Activated CD4-positive, alpha-beta T cell treated with anti-CD3 and anti-CD28 coated beads, Interleukin-2, Interleukin-4, amounts not matched to agents 100 ng/mL and 50 ng/mL, durations not matched to agents 16 hours and 8 hours (primary cell): ENCODE data around the gene SLF2.

ENCODE experiments used
- DNase-seq: peaks from one replicate; pipeline ENCODE4 v3.0.0-alpha.2; 2020; ENCODE audit warnings: low spot score

Gene SLF2

DNA sequence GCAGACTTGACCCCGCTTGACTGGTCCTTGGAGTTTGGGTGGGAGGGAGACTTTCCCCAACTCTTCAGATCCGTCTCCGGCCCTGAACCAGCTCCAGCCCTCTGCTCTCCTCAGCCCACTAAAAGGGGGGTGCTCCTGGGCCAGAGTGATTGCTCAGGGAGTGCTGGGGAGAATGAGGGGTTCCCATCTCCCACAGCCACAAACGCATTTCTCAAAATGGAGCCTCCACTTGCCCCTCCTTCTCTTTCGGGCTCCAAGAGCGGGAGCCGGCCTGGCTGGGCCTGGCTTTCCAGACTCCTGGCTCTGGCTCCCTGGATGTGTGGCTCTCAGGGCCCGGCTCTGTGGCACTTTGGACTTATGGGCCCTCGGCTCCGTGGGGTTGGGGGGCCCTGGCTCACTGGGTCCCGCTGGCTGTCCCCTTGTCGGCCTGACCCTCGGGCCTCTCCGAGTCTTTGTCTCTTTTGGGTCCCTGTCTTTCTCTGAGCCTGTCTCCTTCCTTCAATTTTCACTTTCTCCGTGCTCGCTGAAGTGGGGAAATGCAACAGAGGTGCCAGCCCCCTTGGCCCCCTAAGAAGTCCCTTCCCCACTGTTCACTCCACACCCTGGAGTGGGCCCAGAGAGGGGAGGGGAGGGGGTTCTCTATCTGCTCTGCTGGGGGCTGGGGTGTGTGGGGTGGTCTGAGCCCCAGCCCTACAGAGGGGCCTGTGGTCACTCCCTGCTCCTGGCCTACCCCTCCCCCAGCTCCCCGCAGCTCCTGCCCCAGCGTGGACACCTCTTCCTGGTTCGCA, 87.6 kb downstream of the SLF2 start:
- no peak for DNase-seq

DNA sequence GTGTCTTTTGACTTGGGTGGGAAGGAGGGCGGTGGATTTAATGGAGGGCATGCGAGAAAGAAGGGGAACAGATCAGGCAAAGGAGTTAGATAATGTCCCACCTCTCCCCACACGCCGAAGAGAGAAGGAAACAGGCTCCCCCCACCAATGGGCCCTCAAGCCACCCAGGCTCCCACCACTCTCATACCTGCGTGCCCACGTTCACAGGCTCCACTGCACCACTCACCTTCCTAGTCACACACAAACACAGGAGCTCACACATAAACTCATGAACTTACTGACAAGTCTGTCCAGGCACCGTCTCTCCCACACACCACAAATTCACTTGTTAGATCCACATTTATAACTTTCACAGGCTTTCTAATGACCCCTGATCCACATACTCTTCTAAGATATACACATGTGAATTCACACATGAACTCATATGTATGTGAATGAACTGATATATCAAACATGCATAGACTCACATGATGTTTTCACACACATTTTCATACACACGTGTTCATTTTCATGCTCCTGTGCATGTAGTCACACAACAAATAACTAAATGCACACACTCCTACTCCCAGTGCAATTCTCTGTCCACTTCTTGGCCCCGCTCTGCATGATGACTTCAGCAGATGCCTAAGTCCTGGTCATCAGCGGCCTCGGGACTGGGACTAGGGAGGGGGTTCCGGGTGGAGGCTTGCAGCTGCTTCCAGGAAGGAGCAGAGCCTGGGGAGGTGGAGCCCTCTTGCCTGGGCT, 88.3 kb downstream of the SLF2 start:
- no peak for DNase-seq

DNA sequence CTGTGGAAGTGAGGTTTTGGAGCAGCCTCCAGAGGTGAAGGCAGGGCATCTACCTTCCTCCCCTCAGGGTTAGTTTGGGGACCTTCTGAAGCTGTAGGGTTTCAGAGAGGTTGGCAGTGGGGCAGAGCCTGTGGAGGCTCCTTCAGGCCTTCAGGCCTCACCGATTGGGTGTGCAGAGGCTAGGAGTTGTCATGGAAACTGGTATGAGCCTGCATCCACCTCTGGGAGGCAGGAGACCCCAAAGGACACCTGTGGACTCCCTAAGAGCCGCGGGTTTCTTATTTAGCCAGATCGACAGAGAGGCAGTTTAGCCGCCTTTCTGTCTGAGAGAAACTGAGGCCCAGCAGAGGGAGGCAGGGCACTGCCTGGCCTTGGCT, 88.9 kb downstream of the SLF2 start:
- DNase-seq: no peak

DNA sequence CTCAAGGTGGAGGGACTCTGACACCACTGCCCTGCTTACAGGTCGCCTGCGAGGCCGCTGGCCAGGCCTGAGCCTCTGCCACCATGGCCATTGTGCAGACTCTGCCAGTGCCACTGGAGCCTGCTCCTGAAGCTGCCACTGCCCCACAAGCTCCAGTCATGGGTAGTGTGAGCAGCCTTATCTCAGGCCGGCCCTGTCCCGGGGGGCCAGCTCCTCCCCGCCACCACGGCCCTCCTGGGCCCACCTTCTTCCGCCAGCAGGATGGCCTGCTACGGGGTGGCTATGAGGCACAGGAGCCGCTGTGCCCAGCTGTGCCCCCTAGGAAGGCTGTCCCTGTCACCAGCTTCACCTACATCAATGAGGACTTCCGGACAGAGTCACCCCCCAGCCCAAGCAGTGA, 89.7 kb downstream of the SLF2 start:
- DNase-seq: no peak

DNA sequence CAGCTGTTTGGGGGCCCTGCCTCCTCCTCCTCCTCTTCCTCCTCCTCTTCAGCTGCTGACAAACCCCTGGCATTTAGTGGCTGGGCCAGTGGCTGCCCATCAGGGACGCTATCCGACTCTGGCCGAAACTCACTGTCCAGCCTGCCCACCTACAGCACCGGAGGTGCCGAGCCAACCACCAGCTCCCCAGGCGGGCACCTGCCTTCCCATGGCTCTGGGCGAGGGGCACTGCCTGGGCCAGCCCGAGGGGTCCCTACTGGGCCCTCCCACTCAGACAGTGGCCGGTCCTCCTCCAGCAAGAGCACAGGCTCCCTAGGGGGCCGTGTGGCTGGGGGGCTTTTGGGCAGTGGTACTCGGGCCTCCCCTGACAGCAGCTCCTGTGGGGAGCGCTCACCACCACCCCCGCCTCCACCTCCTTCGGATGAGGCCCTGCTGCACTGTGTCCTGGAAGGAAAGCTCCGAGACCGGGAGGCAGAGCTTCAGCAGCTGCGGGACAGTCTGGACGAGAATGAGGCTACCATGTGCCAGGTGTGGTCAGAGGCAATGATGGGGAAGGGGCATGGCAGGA, 91.0 kb downstream of the SLF2 start:
- DNase-seq: no peak

DNA sequence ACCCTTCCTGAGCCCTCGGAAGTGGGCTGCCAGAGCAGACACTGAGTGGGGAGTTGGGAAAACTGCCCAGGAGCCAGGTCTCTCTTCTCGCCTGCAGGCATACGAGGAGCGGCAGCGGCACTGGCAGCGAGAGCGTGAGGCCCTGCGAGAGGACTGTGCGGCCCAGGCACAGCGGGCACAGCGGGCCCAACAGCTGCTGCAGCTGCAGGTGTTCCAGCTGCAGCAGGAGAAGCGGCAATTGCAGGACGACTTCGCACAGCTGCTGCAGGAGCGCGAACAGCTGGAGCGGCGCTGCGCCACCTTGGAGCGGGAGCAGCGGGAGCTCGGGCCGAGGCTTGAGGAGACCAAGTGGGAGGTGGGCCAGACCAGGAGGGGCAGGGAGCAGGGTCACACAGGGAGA, 92.6 kb downstream of the SLF2 start:
- no peak for DNase-seq

DNA sequence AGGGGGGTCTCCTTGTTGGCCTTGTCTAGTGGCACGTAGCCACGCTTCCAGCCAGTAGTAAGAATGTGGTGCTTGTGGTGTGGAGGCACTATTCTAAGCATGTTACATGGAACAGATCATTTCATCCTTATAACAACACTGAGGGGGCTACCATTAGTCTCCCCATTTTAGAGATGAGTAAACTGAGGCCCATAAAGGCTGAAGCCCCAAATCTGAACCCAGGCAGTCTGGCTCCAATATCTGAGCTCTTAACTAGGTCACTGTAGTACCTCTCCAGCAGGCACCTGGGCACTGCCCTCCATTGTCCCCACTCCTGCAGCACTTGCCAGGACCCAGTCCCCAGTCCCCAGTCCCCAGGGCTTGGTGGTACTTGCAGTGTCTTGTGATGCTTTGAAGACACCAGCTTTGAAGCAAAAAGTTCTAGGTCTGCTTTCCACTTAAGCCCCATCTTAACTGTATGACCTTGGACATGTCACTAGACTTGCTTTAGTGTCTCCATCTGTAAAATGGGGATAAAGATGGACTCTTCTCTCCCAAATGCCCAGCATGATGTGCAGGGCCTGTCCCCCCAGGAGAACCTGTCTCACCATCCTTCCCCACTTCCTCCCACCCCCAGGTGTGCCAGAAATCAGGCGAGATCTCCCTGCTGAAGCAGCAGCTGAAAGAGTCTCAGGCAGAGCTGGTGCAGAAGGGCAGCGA, 93.3 kb downstream of the SLF2 start:
- DNase-seq: no peak

DNA sequence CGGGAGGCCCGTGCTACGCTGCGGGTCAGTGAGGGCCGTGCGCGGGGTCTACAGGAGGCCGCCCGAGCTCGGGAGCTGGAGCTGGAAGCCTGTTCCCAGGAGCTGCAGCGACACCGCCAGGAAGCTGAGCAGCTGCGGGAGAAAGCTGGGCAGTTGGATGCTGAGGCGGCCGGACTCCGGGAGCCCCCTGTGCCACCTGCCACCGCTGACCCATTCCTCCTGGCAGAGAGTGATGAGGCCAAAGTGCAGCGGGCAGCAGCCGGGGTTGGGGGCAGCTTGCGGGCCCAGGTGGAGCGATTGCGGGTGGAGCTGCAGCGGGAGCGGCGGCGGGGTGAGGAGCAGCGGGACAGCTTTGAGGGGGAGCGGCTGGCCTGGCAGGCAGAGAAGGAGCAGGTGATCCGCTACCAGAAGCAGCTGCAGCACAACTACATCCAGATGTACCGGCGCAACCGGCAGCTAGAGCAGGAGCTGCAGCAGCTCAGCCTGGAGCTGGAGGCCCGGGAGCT, 93.9 kb downstream of the SLF2 start:
- no peak for DNase-seq

DNA sequence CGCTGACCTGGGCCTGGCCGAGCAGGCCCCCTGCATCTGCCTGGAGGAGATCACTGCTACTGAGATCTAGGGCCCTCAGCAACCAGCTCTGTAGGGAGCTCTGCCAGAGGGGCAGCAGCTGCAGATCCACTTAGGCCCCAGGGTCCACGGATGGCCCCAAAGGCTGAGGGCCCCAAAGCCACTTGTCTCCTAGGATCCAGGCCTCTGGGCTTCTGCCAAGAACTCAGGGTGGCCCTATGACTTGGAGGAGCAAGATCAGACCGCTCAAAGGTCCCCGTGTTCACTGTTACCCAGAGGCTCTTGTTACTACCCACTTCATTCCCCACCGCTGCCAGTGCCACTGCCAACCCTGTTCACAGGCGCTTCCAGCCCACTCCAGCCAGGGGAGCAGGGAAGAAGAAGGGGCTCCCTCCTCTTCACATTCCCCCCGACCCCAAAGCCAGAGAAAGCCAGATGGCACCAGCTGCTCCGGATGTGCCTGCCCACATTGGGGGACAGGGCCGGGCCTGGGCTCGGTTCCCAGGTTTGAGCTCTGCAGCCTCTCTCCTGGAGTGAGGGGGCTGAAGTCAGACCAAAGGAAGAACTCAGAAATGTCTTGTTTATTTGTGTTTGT, 94.4 kb downstream of the SLF2 start:
- no peak for DNase-seq

DNA sequence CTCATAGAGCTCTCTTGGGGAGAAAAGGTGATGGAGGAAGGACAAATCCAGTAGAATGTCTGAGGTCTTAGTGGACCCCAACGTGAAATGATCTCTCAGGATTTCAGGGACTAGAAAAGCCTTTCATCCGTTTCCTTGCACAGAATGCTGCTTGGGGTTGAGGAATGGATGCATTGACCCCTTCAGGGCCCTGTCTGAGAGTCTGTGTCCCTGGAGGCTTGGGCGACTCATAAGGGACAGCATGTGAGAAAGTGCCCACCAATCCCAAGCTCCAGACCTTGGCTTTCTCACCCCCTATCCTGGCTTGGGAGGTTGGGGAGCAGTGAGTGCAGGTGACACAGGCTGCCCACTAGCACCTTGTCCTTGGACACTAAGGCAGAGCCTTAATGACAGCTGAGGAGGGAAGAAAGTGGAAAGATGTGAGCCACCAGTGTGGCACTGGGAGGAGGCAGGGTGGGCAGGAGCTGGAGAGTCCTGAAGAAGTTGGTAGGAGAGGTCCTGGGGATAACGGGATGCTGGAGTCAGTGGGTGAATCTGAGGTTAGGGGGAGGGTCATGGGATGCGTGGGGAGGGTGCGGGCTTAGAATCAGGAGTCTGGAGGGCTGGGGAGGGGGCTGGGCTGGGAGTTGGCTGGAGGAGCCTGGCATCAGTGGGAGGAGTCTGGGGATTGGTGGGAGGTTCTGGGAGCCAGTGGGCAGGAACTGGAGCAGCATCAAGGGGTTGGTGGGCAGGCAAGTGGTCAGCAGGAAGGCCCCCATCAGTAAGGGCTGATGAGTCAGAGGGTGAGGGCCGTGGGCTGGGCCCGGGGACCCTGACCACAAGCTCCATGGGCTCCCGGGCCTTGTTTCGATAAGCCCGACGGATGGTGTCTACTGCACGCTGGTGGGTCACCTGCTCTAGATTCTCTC, 95.4 kb downstream of the SLF2 start:
- no peak for DNase-seq

DNA sequence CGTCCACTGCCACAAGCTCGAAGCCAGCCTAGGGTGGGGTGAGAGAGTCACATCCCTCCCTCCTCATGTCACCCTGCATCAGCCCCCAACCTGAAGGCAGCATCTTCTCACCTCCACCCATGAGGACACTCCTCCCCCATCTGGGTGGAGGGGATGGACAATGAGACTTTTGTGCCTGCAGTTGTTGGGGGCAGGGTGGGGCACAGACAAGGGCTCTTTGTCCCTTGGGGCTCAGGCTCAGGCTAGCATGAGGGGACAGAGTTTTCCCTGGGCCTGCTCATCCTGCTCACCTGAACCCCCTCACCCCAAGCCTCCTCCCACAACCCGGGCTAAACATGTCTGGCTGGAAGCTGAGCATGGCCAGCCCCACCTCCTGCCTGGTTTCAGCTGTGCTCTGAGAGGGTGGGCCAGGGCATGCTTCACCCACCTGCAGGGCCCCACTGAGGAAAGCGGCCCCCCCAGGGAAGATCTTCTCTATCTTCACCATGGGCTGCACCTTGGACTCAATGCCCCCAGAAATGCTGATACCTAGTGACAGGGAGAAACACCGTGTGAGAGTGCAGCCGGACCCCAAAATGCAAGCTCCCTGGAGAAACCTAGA, 96.2 kb downstream of the SLF2 start:
- no peak for DNase-seq

DNA sequence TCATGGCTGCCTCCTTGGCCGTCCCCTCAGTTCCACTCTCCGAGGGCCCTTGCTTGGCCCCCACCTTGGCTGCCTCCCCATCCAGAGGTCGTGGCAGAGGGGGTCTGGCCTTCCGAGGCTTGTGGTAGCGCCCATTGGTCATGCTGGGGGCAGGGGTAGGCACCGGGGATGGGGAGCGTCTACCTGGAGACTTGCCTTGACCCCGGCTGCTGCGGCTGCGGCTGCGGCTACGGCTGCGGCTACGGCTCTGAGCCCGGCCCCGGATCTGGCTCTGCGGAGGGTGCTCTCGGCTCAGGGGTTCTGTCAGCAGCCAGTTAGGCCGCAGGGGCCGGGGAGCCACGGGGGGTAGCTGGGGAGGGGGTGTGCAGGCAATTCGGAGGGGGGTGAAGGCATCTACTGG, 97.6 kb downstream of the SLF2 start:
- DNase-seq: no peak

DNA sequence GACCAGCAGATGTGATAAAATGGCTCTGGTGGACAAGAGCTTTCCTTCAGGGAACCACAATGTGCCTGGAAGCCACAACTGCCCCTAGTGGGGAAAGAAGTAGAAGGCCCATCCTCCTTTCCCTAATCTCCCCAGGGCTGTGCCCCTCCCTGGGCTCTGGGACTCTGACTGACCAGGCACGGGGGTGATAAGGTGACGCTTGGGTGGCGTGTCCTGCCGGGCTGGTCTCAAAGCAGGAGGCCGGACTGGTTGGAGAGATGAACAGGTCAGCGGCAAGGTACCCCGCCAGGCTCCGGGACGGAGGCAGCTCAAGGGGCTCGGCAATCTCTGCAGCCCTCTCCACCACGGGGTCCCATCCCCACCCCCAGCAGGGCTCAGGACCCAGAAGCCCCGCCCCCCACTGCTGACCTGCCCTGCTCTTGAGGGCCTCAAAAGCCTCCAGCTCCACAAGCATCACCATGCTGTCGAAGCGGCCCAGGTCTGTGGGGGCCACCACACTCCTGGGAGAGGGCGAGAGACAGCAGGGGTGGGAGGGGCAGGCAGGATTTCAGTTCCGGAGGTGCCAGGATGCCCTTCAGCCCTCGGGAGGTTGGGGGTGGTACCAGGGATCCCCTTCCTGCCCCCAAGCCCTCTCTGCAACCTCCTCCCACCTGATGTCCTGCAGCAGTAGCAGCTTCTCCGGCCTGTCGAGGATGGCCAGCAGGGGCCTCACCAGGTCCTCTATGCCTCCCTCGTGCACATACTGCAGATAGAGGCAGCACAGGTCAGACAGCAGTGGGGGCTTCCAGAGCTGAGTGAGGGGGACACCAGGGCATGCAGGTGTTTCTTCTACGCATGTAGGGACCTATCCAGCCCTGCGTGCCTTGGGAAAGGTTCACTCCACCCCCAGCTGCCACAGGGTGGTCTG, 99.0 kb downstream of the SLF2 start:
- DNase-seq: no peak

DNA sequence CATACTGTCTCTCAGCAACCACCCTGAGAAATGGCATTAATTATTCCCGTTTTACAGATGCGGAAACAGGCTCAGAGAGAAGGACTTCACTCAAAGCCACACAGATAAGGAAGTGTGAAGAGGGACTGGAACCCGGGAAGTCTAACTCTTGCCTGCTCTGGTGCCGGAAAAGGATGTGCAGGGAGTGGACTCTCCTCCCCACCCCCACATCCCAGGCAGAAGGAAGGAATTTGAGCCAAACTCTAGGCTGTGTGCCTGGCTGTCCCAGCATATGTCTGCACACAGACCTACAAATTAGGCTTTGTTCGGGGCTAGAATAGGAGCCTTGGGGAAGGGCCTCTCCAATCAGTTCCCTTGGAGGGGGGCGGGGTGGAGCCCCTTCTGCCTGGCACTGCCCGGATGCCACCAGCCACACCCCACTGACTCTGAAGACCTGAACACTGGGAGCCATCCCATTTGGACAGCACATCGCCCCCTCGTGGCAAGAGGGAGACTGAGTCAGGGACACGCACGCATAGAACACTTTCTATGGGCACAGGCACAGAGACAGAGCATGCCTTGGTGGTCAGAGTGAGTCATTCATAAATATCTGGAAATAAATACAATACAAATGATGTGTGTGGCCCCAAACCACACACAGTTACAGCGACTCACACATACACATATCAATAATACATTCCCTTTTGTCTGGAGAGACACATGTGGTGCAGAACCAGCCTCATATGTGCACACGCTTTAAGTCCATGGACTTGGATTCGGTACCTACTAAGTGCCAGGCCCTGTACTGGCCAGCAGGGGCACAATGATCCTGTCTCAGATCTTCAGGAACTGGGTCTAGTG, 100.0 kb downstream of the SLF2 start:
- DNase-seq: peak; percentile 87

DNA sequence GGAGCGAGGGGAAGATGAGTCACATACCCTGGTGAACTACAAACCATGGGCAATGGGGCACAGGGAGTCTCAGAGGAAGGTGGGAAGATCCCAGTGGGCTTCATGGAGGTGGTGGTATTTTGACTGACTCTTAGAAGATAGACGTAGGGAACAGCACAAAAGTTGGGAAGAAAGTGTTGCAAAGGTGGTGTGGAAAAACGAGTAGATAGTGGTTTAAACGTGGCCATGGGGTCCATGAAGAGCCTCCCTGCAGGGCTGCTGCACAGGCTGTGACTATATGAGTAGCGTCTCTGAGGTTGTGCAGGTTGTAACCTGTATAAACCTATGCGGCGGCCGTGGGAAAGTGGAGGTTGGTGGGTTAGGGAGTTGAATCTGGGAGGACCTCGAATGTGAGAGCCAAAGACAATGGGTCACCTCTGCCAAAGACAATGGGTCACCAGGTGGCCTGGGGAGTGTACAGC, 100.6 kb downstream of the SLF2 start:
- DNase-seq: no peak

DNA sequence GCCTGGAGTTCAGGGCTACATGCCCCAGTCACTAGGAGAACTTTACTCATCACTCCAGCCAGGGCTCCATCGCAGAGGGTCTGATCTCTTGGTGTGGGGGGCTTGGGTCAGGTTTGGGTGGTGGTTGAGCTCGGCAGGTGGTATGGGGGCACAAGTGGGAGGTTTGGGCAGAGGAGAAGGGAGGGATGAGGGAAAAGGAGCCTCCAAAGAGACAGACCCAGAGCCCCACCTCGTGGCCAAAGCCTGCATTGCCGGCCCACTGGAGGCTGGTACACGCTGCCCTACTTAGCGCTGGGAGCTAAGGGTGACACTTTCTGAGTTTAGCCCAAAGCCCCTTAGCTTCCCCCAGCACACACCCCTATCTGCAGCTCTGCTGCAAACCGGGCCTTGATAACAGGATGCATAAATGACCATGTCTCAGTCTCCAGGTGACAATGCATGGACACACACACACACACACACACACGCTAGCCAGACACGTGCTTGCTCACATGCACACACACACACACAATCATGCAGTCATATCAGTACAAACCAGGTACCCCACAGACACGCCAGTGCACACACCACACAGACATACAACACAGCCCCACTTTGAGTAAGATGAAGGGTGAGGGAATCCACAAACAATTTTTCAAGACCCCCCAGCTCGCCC, 101.6 kb downstream of the SLF2 start:
- DNase-seq: peak; percentile 71
